ENCODE results near the gene DOCK11. TPM values are rescaled to one million over a fixed set of nuclear protein-coding genes. Genes with fewer than 3 reads are reported as not detected.
"Not testable (repeated sequence)": the region's sequence is repeated elsewhere in the genome, so short reads cannot be mapped to it uniquely, and the experiment has no call there.

The DOCK11 gene
- total and polyA plus RNA-seq, 2 of the 4 experiments (the other 2 are of a cell fraction): 3.9 to 13.1 TPM

- H2AFZ ChIP-seq (replicated peaks; ENCODE audit: low read length, poor library complexity); H3K79me1 ChIP-seq (ENCODE audit: low read depth in 1 of 2, low read length in 2 of 2); H2BK5ac ChIP-seq (ENCODE audit: low read depth, low read length, poor library complexity, severe bottlenecking); H4K8ac ChIP-seq (ENCODE audit: low read depth in 2 of 2, low read length in 2 of 2); ATAC-seq (ENCODE audit: low read depth); intact Hi-C loops (cut with micrococcal nuclease); H4K20me1 ChIP-seq (ENCODE audit: insufficient read depth, low read length); H3K9ac ChIP-seq (ENCODE audit: low read depth, low read length); H3K4me2 ChIP-seq (ENCODE audit: low read depth, low read length); H3K4ac ChIP-seq (ENCODE audit: low read depth, low read length); H3K23ac ChIP-seq (ENCODE audit: low read depth, low read length); H3K4me1 ChIP-seq (ENCODE audit: control insufficient read depth, insufficient read depth, low read length); H2AK9ac ChIP-seq (replicated peaks; ENCODE audit: low read depth, low read length, poor library complexity); H3K14ac ChIP-seq (replicated peaks; ENCODE audit: low read depth, low read length); H3K9me1 ChIP-seq (ENCODE audit: insufficient read depth, low read length); H3K18ac ChIP-seq (ENCODE audit: low read depth, low read length); H2AK5ac ChIP-seq (ENCODE audit: low read depth, low read length); H2BK20ac ChIP-seq (ENCODE audit: low read depth, low read length); dilution Hi-C loops (cut with HindIII; ENCODE audit: low sequenced_read_pairs, unreplicated experiment); H2BK15ac ChIP-seq (ENCODE audit: low read depth, low read length); DNase-seq; in situ Hi-C loops (cut with MboI; ENCODE audit: low sequenced_read_pairs); H3K4me3 ChIP-seq (ENCODE audit: insufficient read depth, low read depth, low read length); H4K91ac ChIP-seq (ENCODE audit: insufficient read depth, low read depth, low read length); POLR2A ChIA-PET (ENCODE audit: unreplicated experiment); H3K27ac ChIP-seq (ENCODE audit: insufficient read depth, low read length); H3K9me3 ChIP-seq (ENCODE audit: control insufficient read depth, insufficient read depth, low read length); H2BK120ac ChIP-seq (ENCODE audit: low read depth, low read length); H3K56ac ChIP-seq (ENCODE audit: extremely low read depth, insufficient read depth, low read length); CTCF ChIA-PET; H3K27me3 ChIP-seq (ENCODE audit: control insufficient read depth, insufficient read depth, low read length); BruUV-seq (replicated peaks); H4K5ac ChIP-seq (ENCODE audit: low read depth, low read length); H3K36me3 ChIP-seq (ENCODE audit: control insufficient read depth, insufficient read depth, low read length): not testable (repeated sequence)
- no CpG with 5 or more reads among the region's 14 CpGs for WGBS, 2 experiments (ENCODE audit: extremely low coverage in 2 of 2, insufficient read length in 1 of 2)
Measured at GRCh38 chrX:118715917-118716316, 220.3 kb downstream of the DOCK11 start.

- H3K27ac ChIP-seq (ENCODE audit: insufficient read depth, low read length); H2AK5ac ChIP-seq (ENCODE audit: low read depth, low read length); H3K4me1 ChIP-seq (ENCODE audit: control insufficient read depth, insufficient read depth, low read length); H2BK120ac ChIP-seq (ENCODE audit: low read depth, low read length); H2BK15ac ChIP-seq (ENCODE audit: low read depth, low read length); ATAC-seq (ENCODE audit: low read depth); DNase-seq; H4K8ac ChIP-seq (ENCODE audit: low read depth in 2 of 2, low read length in 2 of 2); H3K4ac ChIP-seq (ENCODE audit: low read depth, low read length); H3K56ac ChIP-seq (ENCODE audit: extremely low read depth, insufficient read depth, low read length); H3K4me3 ChIP-seq (ENCODE audit: insufficient read depth, low read depth, low read length); H2AK9ac ChIP-seq (replicated peaks; ENCODE audit: low read depth, low read length, poor library complexity); H3K18ac ChIP-seq (ENCODE audit: low read depth, low read length); H2BK5ac ChIP-seq (ENCODE audit: low read depth, low read length, poor library complexity, severe bottlenecking); CTCF ChIA-PET; intact Hi-C loops (cut with micrococcal nuclease); H2BK20ac ChIP-seq (ENCODE audit: low read depth, low read length); dilution Hi-C loops (cut with HindIII; ENCODE audit: low sequenced_read_pairs, unreplicated experiment); H3K9me1 ChIP-seq (ENCODE audit: insufficient read depth, low read length); H2AFZ ChIP-seq (replicated peaks; ENCODE audit: low read length, poor library complexity); H3K23ac ChIP-seq (ENCODE audit: low read depth, low read length); H3K79me1 ChIP-seq (ENCODE audit: low read depth in 1 of 2, low read length in 2 of 2); H3K27me3 ChIP-seq (ENCODE audit: control insufficient read depth, insufficient read depth, low read length); POLR2A ChIA-PET (ENCODE audit: unreplicated experiment); H3K4me2 ChIP-seq (ENCODE audit: low read depth, low read length); H3K9me3 ChIP-seq (ENCODE audit: control insufficient read depth, insufficient read depth, low read length); BruUV-seq (replicated peaks); H3K9ac ChIP-seq (ENCODE audit: low read depth, low read length); H4K5ac ChIP-seq (ENCODE audit: low read depth, low read length); in situ Hi-C loops (cut with MboI; ENCODE audit: low sequenced_read_pairs); H4K20me1 ChIP-seq (ENCODE audit: insufficient read depth, low read length); H3K36me3 ChIP-seq (ENCODE audit: control insufficient read depth, insufficient read depth, low read length); H4K91ac ChIP-seq (ENCODE audit: insufficient read depth, low read depth, low read length); H3K14ac ChIP-seq (replicated peaks; ENCODE audit: low read depth, low read length): not testable (repeated sequence)
- 78% methylated on average over 6 of the region's 28 CpGs; no CpG with 5 or more reads in 1 of the 2 experiments for WGBS, 2 experiments (ENCODE audit: extremely low coverage in 2 of 2, insufficient read length in 1 of 2)
Measured at GRCh38 chrX:118716833-118717232, 221.2 kb downstream of the DOCK11 start.
